ENCODE data around the gene PCNX2. TPM values are rescaled to one million over a fixed set of nuclear protein-coding genes. Genes with fewer than 3 reads are reported as not detected.

The PCNX2 gene
- total and polyA plus RNA-seq, 2 experiments from 2014 or later = 42.9 to 88.3 TPM

- Histone ChIP-seq H3K36me3 (ENCODE audit: insufficient read depth) (peaks cover 45% of the 10 kb centered on the region), H3K79me2 (replicated peaks; ENCODE audit: insufficient read depth) (peaks cover 12% of the 10 kb centered on the region), H4K20me1 (replicated peaks; ENCODE audit: insufficient read depth) (peaks cover 5% of the 10 kb centered on the region), H2AFZ (no peak overlapping the region), H3K4me3 (no peak overlapping the region), H3K27ac (ENCODE audit: low read depth) (no peak overlapping the region; the same call in 1 of the 2 replicates), H3K4me2 (no peak overlapping the region), H3K27me3 (ENCODE audit: insufficient read depth) (no peaks in the 10 kb centered on the region), H3F3A (replicated peaks; ENCODE audit: low read depth) (no peaks in the 10 kb centered on the region), H3K4me1 (ENCODE audit: insufficient read depth) (no peaks in the 10 kb centered on the region), H3K9me2 (ENCODE audit: insufficient read depth) (no peaks in the 10 kb centered on the region)
- H3K9me3 Mint-ChIP-seq = no peaks in the 10 kb centered on the region
- no peak for TF ChIP-seq POLR2AphosphoS5 (IDR thresholded peaks at IDR 0.05; ENCODE audit: low read depth)
- no peak for TF ChIP-seq NANOG (IDR thresholded peaks at IDR 0.05; ENCODE audit: borderline replicate concordance)
- TF ChIP-seq ZNF331 (CRISPR knock-in tag; IDR thresholded peaks at IDR 0.05; ENCODE audit: low read depth) = no peak
- TF ChIP-seq ETS1 (IDR thresholded peaks at IDR 0.05) = no peak
- TF ChIP-seq CTCF (conservative IDR thresholded peaks at IDR 0.05; ENCODE audit: low read depth in 2 of 2) = no peak
- no peak for DNase-seq (ENCODE audit: low spot score)
- peaks cover 2% of the 10 kb centered on the region for H3K27me3 Mint-ChIP-seq (ENCODE audit: insufficient read depth, low read depth, poor library complexity)
- H3K4me1 Mint-ChIP-seq = peaks cover 13% of the 10 kb centered on the region
- no peak overlapping the region for H3K27ac Mint-ChIP-seq
- no peak for ATAC-seq
- peaks cover 80% of the 10 kb centered on the region for H3K36me3 Mint-ChIP-seq (ENCODE audit: low read depth)
- no peak overlapping the region for H3K4me3 Mint-ChIP-seq
Observed at GRCh38 chr1:233248014-233248413, 47.5 kb downstream of the PCNX2 start.

- Histone ChIP-seq H3K27ac (ENCODE audit: low read depth) (peak overlapping the region; percentile 52; the same call in 1 of the 2 replicates), H3K79me2 (replicated peaks; ENCODE audit: insufficient read depth) (peaks cover 9% of the 10 kb centered on the region; the same call in 1 of the 2 replicates), H3K4me1 (ENCODE audit: insufficient read depth) (no peaks in the 10 kb centered on the region), H3K36me3 (ENCODE audit: insufficient read depth) (peaks cover 45% of the 10 kb centered on the region), H3K9me2 (ENCODE audit: insufficient read depth) (no peaks in the 10 kb centered on the region), H4K20me1 (replicated peaks; ENCODE audit: insufficient read depth) (peaks cover 5% of the 10 kb centered on the region; the same call in 1 of the 2 replicates), H3F3A (replicated peaks; ENCODE audit: low read depth) (no peaks in the 10 kb centered on the region), H2AFZ (no peak overlapping the region), H3K4me2 (no peak overlapping the region), H3K27me3 (ENCODE audit: insufficient read depth) (no peaks in the 10 kb centered on the region), H3K4me3 (no peak overlapping the region)
- ATAC-seq = no peak
- peaks cover 10% of the 10 kb centered on the region for H3K4me1 Mint-ChIP-seq
- H3K9me3 Mint-ChIP-seq = no peaks in the 10 kb centered on the region
- H3K27ac Mint-ChIP-seq = no peak overlapping the region
- DNase-seq (ENCODE audit: low spot score) = no peak
- H3K4me3 Mint-ChIP-seq = no peak overlapping the region
- peaks cover 74% of the 10 kb centered on the region for H3K36me3 Mint-ChIP-seq (ENCODE audit: low read depth)
- peaks cover 2% of the 10 kb centered on the region for H3K27me3 Mint-ChIP-seq (ENCODE audit: insufficient read depth, low read depth, poor library complexity)
- TF ChIP-seq JUNB (IDR thresholded peaks at IDR 0.05; ENCODE audit: unreplicated experiment) (no peak), EZH2 (IDR thresholded peaks at IDR 0.05; ENCODE audit: low read depth, unreplicated experiment) (no peak), REST (IDR thresholded peaks at IDR 0.05; ENCODE audit: unreplicated experiment) (no peak), CREB1 (CRISPR knock-in tag; IDR thresholded peaks at IDR 0.05; ENCODE audit: low read depth) (no peak), ZNF462 (CRISPR knock-in tag; IDR thresholded peaks at IDR 0.05) (no peak)
Observed at GRCh38 chr1:233246965-233247364, 48.6 kb downstream of the PCNX2 start.
